IPS-18c (cell line): Measurements from ENCODE around the gene CYP46A1.

Experiments used
- H3K4me3 ChIP-seq: 2 replicates; pipeline ENCODE4 v1.7.0; 2013; ENCODE audit warnings: low read depth, mild to moderate bottlenecking, low read length, moderate library complexity; ENCODE audit not compliant: insufficient read depth
- H3K9me3 ChIP-seq: one replicate; pipeline ENCODE4 v1.6.1; 2013; ENCODE audit warnings: mild to moderate bottlenecking, low read length, moderate library complexity; ENCODE audit not compliant: control insufficient read depth, insufficient read depth

The CYP46A1 gene

GRCh38 chr14:99693918-99694317, 9.8 kb downstream of the CYP46A1 start:
- Histone ChIP-seq H3K4me3 (no peak overlapping the region), H3K9me3 (no peaks in the 10 kb centered on the region)

GRCh38 chr14:99696929-99697328, 12.8 kb downstream of the CYP46A1 start:
- Histone ChIP-seq H3K4me3 (no peak overlapping the region), H3K9me3 (no peaks in the 10 kb centered on the region)

DNA sequence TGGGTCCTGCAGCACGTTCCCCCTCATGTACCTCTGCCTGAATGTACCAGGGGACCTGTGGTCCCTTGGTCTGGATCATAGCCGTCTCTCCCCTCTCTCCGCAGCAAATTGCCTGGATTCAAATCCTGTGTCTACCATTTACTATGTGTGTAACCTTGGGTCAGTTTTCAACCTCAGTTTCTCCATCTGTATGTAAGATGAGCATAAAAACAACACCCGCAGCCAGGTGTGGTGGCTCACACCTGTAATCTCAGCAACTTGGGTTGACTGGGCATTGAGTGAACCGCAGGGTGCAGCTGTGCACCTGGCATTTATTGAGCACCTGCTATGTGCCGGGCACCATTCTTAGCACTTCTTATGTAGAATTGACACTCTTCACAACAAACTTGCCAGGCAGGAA, 14.1 kb downstream of the CYP46A1 start:
- Histone ChIP-seq H3K4me3 (no peak overlapping the region), H3K9me3 (no peaks in the 10 kb centered on the region)

DNA sequence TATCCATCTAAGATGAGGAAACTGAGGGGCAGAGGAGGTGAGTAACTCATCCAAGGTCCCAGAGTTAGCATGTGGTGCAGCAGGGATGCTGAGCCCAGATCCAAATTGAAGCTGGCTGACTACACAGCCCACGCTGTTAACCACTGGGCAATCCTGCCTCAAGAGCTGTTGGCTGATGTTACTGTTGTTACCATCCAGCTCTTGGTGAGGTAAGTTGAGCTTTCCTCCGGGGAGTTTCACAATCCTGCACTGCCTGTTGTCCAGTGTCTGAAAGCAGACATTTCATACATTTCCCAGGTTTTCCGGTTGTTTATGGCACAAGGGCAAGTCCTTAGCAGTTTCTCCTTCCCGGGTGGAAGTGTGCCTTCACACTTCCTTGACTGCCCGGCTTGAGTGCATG, 14.5 kb downstream of the CYP46A1 start:
- H3K4me3 ChIP-seq, result no peak overlapping the region

DNA sequence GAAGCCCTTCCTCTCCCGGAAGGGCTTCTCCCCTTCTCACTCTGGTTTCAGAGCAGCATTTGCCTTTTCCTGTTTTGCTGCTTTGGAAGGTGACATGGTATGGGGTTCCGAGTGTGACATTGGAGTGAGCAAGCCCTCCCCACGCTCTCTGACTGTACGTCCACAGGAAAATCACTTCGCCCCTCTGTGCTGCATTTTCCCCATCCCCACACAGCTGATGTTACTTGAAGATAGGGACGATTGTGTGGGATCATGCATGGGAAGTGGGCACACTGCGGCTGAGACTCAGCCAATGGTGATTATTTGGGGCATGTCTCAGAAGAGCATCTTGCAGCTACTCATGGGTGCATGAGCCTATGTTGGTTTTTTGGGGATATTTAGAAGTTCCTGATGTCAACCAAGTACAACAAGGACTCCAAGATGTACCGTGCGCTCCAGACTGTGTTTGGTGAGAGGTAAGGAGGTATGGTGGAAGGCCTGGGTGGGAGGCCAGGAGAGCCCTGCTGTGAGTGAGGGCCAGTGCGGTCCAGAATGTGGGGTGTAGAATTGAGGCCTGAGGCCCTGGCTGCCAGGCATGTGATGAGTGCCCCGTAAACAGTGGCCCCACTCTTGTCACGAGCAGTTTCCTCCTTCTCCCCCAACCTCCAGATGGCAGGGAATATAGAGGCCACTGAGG, 15.1 kb downstream of the CYP46A1 start:
- Histone ChIP-seq H3K9me3 (no peaks in the 10 kb centered on the region), H3K4me3 (no peak overlapping the region)

More for the DNA sequence above, 14.5 kb downstream of the CYP46A1 start:
- H3K9me3 ChIP-seq, result no peaks in the 10 kb centered on the region

- Histone ChIP-seq H3K4me3 (no peak overlapping the region), H3K9me3 (peaks cover 2% of the 10 kb centered on the region)
Measured at GRCh38 chr14:99699861-99700260, 15.8 kb downstream of the CYP46A1 start.

DNA sequence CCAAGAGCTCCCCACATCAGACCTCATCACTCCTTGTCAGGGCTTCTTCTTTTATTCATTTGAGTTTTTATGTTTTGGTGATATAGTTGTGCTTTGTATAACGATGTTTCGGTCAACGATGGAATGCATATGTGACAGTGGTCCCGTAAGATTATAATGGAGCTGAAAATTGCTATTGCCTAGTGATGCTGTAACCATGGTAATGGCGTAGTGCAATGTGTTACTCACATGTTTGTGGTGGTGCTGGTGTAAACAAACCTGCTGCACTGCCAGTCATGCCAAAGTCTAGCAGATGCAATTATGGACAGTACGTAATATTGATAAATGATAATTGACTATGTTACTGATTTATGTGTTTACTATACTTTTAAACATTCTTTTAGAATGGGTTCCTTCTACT, 16.3 kb downstream of the CYP46A1 start:
- H3K4me3 ChIP-seq, result no peak overlapping the region
- H3K9me3 ChIP-seq, result peaks cover 2% of the 10 kb centered on the region

DNA sequence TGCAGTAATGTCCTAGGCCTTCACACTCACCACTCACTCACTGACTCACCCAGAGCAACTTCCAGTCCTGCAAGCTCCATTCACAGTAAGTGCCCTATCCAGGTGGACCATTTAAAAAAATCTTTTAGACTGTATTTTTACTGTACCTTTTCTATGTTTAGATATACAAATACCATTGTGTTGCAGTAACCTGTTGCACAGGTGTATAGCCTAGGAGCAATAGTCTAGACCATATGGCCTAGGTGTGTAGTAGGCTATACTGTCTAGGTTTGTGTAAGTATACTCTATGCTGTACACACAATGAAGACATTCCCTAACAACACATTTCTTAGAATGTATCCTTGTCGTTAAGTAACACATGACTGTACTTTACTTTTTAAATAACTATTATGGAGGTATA, 17.2 kb downstream of the CYP46A1 start:
- peaks cover 4% of the 10 kb centered on the region for H3K9me3 ChIP-seq
- no peak overlapping the region for H3K4me3 ChIP-seq

GRCh38 chr14:99702115-99702514, 18.0 kb downstream of the CYP46A1 start:
- H3K4me3 ChIP-seq, result no peak overlapping the region
- peaks cover 4% of the 10 kb centered on the region for H3K9me3 ChIP-seq

- Histone ChIP-seq H3K9me3 (peaks cover 4% of the 10 kb centered on the region), H3K4me3 (no peak overlapping the region)
Measured at GRCh38 chr14:99703381-99703780, 19.3 kb downstream of the CYP46A1 start.

- H3K9me3 ChIP-seq, result peaks cover 4% of the 10 kb centered on the region
- H3K4me3 ChIP-seq, result no peak overlapping the region
Measured at GRCh38 chr14:99704037-99704436, 19.9 kb downstream of the CYP46A1 start.

DNA sequence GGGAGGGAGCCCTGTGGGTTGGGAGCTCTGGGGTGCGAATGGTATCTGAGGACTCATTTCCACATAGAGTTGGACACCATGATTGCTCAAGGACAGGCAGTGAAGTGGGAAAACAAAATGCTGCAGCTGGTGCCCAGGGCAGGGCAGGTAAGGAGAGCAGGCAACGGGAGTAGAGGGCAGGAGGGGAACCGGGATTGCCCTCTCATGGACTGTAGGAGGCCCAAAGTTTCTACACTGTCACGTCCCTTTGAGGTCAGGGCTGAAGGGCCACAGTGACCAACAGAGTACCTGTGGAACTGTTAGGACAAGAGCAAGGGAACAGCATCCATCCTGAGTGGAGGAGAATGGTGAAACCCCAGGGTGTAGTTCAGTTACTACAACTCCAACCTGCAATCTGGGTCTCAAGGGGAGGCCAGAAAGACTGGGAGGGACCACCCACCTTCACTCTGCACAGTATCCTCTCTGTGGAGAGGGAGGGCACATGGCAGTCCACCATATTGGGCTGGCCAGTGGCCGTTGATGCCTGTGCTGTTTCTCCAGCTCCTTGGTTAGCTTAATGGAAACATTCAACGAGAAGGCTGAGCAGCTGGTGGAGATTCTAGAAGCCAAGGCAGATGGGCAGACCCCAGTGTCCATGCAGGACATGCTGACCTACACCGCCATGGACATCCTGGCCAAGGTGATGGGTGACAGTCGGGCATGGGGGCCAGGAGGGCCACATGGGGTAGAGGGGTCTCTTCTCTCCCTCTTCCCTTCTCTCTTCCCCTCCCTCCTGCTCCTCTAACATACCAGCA, 22.2 kb downstream of the CYP46A1 start:
- H3K9me3 ChIP-seq, result peaks cover 4% of the 10 kb centered on the region
- no peak overlapping the region for H3K4me3 ChIP-seq

DNA sequence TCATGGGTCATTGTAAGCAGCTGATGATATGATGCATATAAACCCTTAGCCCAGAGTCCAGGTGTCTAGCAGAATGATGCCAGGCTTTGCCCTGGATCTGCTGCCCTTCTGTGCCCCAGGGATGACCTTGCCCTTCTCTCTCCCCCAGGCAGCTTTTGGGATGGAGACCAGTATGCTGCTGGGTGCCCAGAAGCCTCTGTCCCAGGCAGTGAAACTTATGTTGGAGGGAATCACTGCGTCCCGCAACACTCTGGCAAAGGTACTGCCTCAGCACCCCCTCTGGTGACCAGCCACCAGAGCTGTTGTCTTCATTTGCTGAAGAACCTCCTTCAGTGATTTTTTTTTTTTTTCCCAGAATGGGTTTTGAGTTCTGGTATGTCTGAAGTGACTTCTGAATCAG, 23.3 kb downstream of the CYP46A1 start:
- peaks cover 4% of the 10 kb centered on the region for H3K9me3 ChIP-seq

GRCh38 chr14:99707921-99708320, 23.8 kb downstream of the CYP46A1 start:
- peaks cover 4% of the 10 kb centered on the region for H3K9me3 ChIP-seq
- no peak overlapping the region for H3K4me3 ChIP-seq

More for the DNA sequence above, 23.3 kb downstream of the CYP46A1 start:
- H3K4me3 ChIP-seq, result no peak overlapping the region

DNA sequence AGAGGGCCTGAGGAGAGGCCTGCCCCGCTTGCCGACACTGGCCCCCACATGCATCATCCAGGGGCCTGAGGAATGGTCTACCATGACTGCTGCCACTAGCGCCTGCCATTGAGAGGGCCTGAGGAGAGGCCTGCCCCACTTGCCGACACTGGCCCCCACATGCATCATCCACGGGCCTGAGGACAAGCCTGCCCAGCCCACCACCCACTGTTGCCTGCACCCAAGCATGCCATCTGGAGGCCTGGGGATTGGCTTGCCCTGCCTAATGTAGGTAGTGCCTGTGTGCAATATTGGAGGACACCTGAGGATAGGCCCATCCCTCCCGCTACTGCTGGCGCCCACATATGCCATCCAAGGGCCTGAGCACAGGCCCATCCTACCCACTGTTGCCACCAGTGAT, 24.4 kb downstream of the CYP46A1 start:
- no peak overlapping the region for H3K4me3 ChIP-seq
- peaks cover 4% of the 10 kb centered on the region for H3K9me3 ChIP-seq

DNA sequence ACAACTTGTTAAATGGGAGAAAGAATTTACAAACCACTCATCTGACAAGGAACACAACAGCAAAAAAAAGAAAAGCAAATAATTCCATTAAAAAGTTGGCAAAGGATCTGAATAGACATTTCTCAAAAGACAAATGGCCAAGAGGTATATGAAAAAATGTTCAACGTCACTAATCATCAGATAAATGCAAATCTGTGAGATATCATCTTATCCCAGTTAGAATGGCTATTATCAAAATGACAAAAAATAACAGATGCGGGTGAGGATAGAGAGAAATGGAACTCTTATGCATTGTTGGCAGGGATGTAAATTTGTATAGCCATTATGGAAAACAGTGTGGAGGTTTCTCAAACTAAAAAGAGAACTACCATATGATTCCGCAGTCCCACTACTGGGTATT, 29.9 kb downstream of the CYP46A1 start:
- Histone ChIP-seq H3K4me3 (no peak overlapping the region), H3K9me3 (peaks cover 2% of the 10 kb centered on the region)

GRCh38 chr14:99715266-99716000, 31.3 kb downstream of the CYP46A1 start:
- H3K4me3 ChIP-seq, result no peak overlapping the region
- H3K9me3 ChIP-seq, result peaks cover 2% of the 10 kb centered on the region
